HS-27A (cell line): ENCODE measurements around the gene PDZD2.
"Not testable (repeated sequence)": the region's sequence is repeated elsewhere in the genome, so short reads cannot be mapped to it uniquely, and the experiment has no call there.

Experiments
- DNase-seq: peaks from one replicate; pipeline ENCODE4 v3.0.0-alpha.2; 2012; ENCODE audit warnings: low read depth, missing footprints

PDZD2 gene

GRCh38 chr5:31733371-31733770 lies 94.4 kb downstream of the PDZD2 start:
- DNase-seq, result no peak

GRCh38 chr5:31736127-31736526 lies 97.2 kb downstream of the PDZD2 start:
- DNase-seq, result no peak

GRCh38 chr5:31738199-31738598 lies 99.3 kb downstream of the PDZD2 start:
- DNase-seq, result no peak

- no peak for DNase-seq
Measured at GRCh38 chr5:31741496-31741895, 102.6 kb downstream of the PDZD2 start.

- DNase-seq, result no peak
Measured at GRCh38 chr5:31743678-31744077, 104.7 kb downstream of the PDZD2 start.

GRCh38 chr5:31748458-31749172 lies 109.7 kb downstream of the PDZD2 start:
- no peak for DNase-seq

- no peak for DNase-seq
Measured at GRCh38 chr5:31750215-31750614, 111.3 kb downstream of the PDZD2 start.

GRCh38 chr5:31751610-31752009 lies 112.7 kb downstream of the PDZD2 start:
- DNase-seq, result no peak

GRCh38 chr5:31753700-31754357 lies 114.9 kb downstream of the PDZD2 start:
- DNase-seq, result no peak

GRCh38 chr5:31754358-31754704 lies 115.4 kb downstream of the PDZD2 start:
- DNase-seq, result no peak

GRCh38 chr5:31754741-31755675 lies 116.1 kb downstream of the PDZD2 start:
- no peak for DNase-seq

GRCh38 chr5:31755676-31756230 lies 116.8 kb downstream of the PDZD2 start:
- DNase-seq, result no peak

- no peak for DNase-seq
Measured at GRCh38 chr5:31757806-31758205, 118.9 kb downstream of the PDZD2 start.

- no peak for DNase-seq
Measured at GRCh38 chr5:31758803-31759425, 120.0 kb downstream of the PDZD2 start.

GRCh38 chr5:31759925-31760324 lies 121.0 kb downstream of the PDZD2 start:
- DNase-seq, result no peak

GRCh38 chr5:31761877-31762276 lies 122.9 kb downstream of the PDZD2 start:
- no peak for DNase-seq

- no peak for DNase-seq
Measured at GRCh38 chr5:31763424-31763823, 124.5 kb downstream of the PDZD2 start.

- DNase-seq, result not testable (repeated sequence)
Measured at GRCh38 chr5:31764687-31765086, 125.8 kb downstream of the PDZD2 start.

- no peak for DNase-seq
Measured at GRCh38 chr5:31767335-31768031, 128.6 kb downstream of the PDZD2 start.

GRCh38 chr5:31768046-31768445 lies 129.1 kb downstream of the PDZD2 start:
- DNase-seq, result no peak

- DNase-seq, result no peak
Measured at GRCh38 chr5:31768784-31769183, 129.9 kb downstream of the PDZD2 start.
